SK-N-SH (cell line): Measurements from ENCODE around the gene RASA3.
"Not testable (repeated sequence)": the region's sequence is repeated elsewhere in the genome, so short reads cannot be mapped to it uniquely, and the experiment has no call there.

Experiments
- EP300 ChIP-seq, 2 experiments: IDR thresholded peaks; 2 replicates each; pipeline versions ENCODE4 v1.4.0 to v1.6.1; 2012; ENCODE audit warnings: borderline replicate concordance in 1 of 2, low read depth in 1 of 2, low read length in 1 of 2
- FOSL2 ChIP-seq: IDR thresholded peaks from 2 replicates; pipeline ENCODE4 v1.4.0; 2012; ENCODE audit warnings: low read depth, mild to moderate bottlenecking, moderate library complexity, borderline replicate concordance
- FOXJ3 ChIP-seq: sonication (generic); formaldehyde crosslinking; IDR thresholded peaks from 2 replicates; pipeline ENCODE4 v1.5.1; 2020; ENCODE audit warnings: mild to moderate bottlenecking, missing genetic modification reagents
- JUND ChIP-seq: IDR thresholded peaks from 2 replicates; pipeline ENCODE4 v1.4.0; 2012
- POLR2AphosphoS5 ChIP-seq: IDR thresholded peaks from 2 replicates; pipeline ENCODE4 v1.6.1; 2012; ENCODE audit warnings: low read depth, low read length
- TF ChIP-seq, protein P1 (sequence below): fragments of 200-600 bp; sonication (generic); IDR thresholded peaks from 2 replicates; pipeline ENCODE4 v1.6.1; 2017; ENCODE audit warnings: antibody characterized with exemption, mild to moderate bottlenecking, moderate library complexity
- TF ChIP-seq, protein P2 (sequence below): IDR thresholded peaks from 2 replicates; pipeline ENCODE4 v1.4.0; 2012; ENCODE audit warnings: low read depth
- TF ChIP-seq, protein P3 (sequence below): fragments of 150-350 bp; IDR thresholded peaks from 2 replicates; pipeline ENCODE4 v1.6.1; 2016; ENCODE audit warnings: mild to moderate bottlenecking, low read depth, low read length

DNA sequence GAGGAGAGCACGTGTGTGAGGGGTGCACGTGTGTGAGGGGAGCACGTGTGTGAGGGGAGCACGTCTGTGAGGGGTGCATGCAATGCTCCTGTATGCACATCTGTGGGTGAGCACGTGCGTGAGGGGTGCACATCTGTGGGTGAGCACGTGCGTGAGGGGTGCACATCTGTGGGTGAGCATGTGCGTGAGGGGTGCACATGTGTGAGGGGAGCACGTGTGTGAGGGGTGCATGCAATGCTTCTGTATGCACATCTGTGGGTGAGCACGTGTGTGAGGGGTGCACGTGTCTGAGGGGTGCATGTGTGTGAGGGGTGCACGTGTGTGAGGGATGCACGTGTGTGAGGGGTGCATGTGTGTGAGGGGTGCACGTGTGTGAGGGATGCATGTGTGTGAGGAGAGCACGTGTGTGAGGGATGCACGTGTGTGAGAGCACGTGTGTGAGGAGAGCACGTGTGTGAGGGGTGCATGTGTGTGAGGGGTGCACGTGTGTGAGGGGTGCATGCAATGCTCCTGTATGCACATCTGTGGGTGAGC, 15.0 kb downstream of the RASA3 start:
- TF ChIP-seq EP300 (IDR thresholded peaks at IDR 0.05; ENCODE audit: borderline replicate concordance in 1 of 2, low read depth in 1 of 2, low read length in 1 of 2); FOSL2; POLR2AphosphoS5; JUND; FOXJ3 (CRISPR knock-in tag): not testable (repeated sequence)
- TF ChIP-seq, protein P1, sequence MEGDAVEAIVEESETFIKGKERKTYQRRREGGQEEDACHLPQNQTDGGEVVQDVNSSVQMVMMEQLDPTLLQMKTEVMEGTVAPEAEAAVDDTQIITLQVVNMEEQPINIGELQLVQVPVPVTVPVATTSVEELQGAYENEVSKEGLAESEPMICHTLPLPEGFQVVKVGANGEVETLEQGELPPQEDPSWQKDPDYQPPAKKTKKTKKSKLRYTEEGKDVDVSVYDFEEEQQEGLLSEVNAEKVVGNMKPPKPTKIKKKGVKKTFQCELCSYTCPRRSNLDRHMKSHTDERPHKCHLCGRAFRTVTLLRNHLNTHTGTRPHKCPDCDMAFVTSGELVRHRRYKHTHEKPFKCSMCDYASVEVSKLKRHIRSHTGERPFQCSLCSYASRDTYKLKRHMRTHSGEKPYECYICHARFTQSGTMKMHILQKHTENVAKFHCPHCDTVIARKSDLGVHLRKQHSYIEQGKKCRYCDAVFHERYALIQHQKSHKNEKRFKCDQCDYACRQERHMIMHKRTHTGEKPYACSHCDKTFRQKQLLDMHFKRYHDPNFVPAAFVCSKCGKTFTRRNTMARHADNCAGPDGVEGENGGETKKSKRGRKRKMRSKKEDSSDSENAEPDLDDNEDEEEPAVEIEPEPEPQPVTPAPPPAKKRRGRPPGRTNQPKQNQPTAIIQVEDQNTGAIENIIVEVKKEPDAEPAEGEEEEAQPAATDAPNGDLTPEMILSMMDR = not testable (repeated sequence)
- TF ChIP-seq, protein P2, sequence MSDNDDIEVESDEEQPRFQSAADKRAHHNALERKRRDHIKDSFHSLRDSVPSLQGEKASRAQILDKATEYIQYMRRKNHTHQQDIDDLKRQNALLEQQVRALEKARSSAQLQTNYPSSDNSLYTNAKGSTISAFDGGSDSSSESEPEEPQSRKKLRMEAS = not testable (repeated sequence)
- TF ChIP-seq, protein P3, sequence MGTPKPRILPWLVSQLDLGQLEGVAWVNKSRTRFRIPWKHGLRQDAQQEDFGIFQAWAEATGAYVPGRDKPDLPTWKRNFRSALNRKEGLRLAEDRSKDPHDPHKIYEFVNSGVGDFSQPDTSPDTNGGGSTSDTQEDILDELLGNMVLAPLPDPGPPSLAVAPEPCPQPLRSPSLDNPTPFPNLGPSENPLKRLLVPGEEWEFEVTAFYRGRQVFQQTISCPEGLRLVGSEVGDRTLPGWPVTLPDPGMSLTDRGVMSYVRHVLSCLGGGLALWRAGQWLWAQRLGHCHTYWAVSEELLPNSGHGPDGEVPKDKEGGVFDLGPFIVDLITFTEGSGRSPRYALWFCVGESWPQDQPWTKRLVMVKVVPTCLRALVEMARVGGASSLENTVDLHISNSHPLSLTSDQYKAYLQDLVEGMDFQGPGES = not testable (repeated sequence)
